ENCODE results near the gene NEU2.

Gene NEU2

DNA sequence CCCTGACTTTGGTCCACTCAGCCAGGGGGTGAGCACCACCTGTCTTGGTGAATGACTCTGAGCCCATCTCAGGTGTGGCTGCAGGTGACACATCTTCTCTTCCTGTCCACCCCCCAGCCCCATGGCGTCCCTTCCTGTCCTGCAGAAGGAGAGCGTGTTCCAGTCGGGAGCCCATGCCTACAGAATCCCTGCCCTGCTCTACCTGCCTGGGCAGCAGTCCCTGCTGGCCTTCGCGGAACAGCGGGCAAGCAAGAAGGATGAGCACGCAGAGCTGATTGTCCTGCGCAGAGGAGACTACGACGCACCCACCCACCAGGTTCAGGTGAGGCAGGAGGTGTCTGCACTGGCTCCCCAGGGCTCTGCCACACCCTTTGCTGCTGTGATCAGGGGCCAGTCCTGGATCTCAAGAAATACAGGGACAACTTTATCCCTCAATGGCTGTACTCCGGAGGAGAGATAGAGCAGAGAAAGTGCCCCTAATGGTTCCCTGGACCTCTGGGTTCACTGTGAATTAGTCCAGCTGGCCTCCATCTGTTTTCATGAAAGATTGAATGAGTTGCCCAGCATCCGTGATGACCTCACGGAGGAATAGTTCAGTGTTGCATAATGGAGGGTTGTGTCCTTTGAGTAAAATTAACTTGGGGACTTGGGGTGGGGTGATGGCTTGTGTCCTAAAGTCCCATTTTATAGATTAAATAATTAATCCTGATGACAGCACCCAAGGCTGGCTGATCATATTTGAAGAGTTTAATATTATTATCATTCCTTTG, at the start of gene NEU2:
TSS of gene NEU2 (plus strand) at position 122 of the 770 bp plus-strand sequence. CDS start at position 122, 0 bp downstream.
- no peak for DNase-seq

DNA sequence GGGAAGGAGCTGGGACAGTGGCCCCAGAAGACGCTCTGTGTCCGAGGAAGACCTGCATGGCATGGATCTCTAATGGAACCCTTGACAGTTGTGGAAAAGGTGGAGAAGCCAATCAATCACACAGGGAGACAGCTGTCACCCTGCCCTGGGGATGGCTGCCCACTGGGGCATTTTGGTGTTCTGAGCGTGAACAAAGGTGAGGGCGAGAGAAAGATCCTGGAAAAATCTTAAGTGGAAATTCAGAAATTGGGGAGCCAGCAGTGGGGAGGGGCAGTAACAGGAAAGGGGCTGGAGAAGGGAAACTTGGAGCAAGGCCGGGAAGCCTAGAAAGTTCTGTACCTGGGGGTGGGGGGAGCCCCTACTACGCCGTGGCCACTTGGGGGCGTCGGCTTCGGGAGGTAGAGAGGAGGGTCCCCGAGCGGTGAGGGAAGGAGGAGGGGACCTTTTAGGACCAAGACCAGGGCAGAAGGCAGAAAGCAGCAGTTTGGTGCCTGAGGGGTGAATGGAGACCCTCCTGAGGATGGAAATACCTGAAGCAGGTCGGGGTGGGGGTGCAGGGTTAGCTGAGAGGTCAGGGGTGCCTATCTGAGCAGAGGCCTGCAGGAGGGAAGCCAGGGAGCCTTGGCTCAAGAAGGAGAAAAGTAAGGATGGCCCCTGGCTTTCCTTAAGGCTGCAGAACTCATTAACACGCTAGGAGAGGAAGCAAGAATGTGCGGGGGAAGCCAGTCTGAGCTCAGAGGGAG, 49.4 kb upstream of the NEU2 start:
- no peak for DNase-seq

GRCh38 chr2:232983669-232984140, 48.8 kb upstream of the NEU2 start:
- DNase-seq, result no peak

DNA sequence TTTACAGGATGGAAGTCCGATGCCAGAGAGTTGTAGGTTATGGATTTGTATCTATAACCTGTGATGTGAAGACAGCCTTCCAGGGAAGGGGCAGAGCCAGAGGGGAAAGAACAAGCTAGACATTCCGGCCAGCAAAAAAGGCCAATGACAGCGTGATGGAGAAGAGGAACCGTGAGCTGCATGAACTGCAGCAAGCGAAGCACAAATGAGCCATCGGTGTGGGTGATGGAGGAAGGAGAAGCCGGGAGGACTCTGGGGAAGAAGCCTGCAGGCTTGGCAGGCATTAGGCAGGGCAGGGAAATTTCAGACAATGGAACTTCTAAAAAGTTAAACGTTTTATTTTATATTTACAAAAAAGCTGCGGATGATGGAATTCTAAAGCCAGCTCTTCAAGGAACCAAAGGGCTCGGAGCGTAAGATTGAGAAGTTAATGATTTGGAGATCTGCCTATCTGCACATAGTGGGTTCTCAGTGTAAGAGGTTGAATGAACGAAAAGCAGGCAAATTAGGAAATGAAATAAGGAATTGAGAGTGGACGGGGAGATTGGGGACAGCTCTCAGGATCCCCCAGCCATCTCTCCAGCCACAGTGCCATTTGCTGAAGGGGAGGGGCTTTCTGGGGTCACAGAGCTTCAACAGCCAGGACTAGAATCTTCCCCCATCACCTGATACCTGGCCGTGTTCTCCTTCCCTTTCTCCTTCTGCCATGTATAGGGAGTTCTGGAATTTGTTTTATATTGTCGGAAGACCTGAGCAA, 47.8 kb upstream of the NEU2 start:
- no peak for DNase-seq

GRCh38 chr2:232986155-232986554, 46.3 kb upstream of the NEU2 start:
- no peak for DNase-seq

DNA sequence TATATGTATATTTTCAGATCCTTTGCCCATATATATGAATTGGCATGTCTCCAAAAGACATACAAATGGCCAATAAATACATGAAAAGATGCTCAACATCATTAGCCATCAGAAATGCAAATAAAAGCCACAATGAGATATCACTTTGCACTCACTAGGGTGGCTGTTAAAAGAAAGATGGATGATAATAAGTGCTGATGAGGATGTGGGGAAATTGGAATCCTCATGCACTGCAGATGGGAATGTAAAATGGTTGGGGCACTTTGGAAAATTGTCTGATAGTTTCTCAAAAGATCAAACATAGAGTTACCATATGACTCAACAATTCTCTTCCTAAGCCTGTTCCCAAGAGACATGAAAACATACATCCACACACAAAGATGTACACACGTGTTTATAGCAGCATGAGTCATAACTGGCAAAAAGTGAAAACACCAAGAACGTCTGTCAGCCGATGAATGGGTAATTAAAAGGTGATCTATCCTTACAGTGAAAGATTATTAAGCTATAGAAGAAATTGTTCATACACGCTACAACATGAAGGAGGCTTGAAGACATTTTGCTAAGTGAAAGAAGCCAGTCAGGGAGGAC, 39.1 kb upstream of the NEU2 start:
- DNase-seq, result no peak

DNA sequence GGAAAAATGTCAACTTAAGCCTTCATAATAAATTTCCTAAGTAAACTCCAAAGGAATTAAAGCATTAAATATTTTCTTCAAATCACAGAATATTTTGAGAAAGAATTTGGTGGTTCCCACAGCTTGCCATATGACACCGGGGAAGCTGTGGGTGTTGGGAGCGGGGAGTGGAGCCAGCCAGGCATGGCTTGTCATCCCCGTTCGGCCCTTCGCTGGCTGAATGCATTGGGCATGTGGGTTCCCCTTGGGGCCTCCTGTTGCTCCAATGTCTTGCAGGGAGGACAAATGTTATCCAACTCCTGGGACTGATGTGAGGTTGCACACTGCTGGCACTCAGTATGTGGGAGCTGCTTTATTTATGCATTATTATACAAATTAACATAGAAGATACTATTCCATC, 38.0 kb upstream of the NEU2 start:
- no peak for DNase-seq

DNA sequence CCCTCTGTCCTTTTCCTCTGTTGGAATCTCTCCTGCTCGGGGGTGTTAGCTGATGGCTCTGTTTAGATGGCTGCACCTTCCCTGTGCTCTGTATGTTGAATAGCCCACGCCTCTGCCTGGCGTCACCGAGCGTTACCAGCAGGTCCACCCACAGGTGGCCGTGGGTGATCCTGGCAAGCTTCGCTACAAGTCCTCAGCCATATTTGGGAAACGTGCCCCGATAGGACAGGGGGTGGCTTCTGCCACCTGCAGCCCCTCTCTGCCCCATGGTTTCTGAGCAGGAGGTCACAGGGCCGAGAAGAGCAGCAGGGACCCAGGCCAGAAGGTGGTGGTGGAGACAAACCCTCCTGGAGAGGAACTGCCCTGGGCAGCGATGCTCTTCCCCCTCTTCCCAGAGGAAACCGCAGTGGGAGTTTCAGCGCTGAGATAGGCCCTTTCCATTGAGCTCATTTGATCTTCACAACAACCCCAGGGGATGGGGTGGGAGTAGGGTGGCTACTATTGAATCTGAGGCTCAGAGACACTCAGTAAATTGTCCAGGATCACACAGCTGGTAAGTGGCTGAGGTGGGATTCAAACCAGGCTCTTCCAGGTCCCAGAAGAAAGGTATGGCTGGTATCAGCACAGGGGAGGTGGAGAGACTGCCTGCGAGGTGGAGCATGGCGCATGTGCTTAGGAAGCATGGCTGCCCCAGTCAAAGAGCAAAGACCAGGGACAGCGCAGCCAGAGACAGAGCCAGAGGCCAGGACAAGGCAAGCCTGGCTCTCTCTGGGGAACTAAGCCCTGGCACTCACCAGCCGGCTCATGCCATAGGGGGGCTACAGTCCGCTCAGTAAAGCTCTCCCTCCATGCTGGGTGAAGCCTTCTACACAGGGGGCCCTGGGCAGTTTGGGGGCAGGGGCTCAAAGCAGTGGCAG, 34.5 kb upstream of the NEU2 start:
- DNase-seq, result no peak

DNA sequence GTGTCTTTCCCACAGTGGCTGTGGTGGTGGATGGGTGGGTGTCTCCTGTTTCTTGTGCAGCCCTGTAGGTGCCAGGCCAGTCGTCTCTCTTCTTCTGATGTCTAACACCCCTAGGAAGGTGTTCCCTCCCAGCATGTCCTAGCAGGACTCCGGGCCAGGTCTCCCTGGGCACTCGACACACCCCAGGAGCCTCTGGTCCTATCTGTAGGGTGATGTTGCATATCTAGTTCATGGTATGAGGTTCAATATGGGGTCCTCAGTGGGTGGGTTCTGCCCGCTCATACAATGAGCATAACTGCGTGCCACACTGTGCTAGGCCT, 33.8 kb upstream of the NEU2 start:
- DNase-seq, result no peak

DNA sequence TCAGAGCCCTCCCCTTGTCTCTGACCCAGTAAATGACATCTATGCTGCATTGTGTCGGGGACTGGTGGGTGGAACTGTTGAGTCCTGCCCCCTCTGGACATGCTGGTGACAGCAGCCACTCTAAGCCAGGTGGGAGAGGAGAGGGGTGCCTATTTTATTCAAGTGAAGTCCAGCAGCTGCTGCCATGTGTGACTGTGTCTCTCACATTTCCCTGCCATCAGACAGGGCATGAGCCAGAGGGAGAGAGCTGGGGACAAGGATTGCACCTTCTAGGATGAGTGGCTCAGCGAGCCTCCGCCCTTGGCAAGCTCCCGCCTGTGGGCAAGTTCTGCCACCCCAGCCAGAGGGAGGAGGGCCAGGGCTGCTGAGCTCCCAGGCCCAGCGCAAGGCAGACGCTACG, 33.1 kb upstream of the NEU2 start:
- no peak for DNase-seq

DNA sequence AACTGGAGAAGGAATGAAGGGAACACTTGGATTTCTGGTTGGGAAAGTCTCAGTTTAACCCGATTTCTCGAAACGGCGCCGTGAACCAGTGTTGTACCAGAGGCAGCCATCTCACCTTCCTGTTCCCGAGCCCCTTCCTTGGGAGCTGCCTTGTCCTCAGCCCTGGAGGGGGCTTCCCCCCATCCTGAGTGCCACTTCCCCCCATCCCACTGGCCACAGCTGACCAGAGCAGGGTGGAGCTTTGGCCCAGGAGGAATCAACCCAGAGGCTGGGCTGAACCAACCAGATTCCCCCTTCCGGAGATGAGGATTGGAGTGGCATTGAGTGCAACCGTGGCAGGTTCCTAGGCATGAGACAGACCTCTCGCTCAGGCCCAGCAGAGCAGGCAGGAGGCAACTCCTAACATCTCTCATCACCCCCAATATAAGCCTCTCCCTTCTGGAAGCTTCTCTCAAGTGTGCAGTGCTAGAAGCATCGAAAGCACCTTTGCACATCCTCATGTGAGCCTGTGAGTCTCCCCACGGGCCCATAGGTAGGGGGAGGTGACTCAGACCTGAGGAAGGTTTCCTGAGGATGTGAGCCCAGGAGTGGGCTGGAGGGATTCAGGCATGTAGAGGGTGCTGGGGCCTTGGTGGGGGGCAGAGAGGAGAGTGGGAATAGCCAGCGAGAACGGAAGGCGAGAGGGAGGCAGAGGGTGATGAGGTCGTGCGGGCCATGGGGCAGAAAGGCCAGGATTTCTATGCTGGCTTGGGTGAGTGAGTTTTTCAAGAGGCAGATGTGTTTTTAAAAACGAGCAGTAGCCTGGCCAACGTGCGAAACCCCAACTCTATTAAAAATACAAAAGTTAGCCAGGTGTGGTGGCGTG, 31.4 kb upstream of the NEU2 start:
- DNase-seq, result no peak

DNA sequence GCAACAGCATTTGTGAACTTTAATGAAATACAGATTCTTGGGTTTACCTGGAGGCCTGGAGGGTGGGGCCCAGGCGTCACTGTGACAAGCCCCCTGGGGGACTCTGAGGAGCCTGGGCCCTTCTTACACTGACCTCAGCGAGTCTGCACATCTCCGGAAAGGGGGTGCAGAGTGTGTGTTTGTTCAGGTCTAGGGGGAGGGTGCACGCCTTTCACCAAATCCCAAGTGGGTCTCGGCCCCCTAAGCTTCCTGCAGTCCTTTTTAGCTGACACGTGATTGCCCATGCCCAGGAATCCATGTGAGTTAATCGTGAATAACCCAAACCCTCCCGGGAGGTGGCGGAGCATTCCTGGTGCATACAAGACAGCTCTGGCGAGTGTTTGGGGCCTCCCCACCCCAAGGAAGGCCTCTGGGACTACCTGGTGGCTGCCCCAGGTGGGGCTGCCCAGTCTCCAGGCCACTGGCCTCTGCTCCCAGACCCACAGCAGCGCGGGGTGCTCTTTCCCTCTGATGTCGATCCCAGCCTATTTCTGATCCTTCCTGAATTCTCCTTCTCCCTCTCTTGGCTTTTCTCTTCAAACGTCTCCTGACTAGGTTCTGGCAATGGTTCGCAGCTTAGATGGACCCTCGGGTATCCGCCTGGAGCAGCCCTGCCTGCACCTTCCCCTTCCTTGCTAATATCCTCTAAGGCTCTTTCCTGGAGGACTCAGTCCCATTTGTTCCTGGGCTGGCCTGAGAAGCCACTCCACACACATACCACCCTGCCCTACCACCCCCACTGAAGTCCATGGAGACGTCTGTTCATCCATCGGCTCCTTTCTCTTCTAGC, 29.4 kb upstream of the NEU2 start:
- no peak for DNase-seq

DNA sequence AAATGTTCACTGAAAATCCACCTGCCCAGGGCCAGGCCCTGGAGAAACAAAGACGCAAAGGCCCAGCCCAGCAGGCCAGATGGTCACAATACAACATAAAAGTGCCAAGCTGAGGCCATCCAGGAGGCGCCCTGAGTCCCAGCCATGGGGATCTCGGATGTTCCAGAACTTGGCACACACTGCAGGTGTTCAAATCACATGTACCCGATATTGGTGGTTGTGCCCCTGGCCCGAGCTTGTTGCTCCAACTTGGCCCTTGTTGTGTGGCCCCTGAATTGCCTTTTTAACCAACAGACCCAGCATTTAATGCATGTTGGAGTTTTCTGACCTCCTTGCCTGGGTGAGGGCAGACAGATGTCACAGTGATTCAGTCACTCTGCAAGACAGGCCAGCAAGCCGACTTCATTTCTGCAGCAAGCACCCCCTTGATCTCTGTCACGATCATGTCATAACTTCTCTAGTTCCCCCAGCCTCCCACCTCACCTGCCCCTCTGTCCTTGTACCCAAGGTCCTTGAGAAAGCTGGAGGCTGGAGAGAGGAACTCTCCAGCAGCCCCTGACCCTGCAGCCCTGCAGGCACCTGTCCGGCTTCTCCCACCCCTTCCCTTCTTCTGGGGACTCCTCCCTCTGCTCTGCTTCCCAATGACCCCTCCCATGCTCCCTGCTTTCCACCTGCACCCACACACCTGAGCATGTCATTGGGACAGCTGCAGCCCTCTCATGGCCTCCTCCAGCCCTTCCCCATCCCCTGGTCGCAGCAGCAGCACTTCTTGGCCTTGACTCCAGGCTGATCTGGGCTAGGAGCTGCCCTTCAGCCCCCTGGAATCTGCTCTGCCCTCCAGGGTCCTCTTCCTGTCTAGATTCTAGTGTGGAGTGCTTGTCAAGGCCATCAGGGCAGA, 28.6 kb upstream of the NEU2 start:
- no peak for DNase-seq

GRCh38 chr2:233005096-233005495, 27.4 kb upstream of the NEU2 start:
- DNase-seq, result no peak

DNA sequence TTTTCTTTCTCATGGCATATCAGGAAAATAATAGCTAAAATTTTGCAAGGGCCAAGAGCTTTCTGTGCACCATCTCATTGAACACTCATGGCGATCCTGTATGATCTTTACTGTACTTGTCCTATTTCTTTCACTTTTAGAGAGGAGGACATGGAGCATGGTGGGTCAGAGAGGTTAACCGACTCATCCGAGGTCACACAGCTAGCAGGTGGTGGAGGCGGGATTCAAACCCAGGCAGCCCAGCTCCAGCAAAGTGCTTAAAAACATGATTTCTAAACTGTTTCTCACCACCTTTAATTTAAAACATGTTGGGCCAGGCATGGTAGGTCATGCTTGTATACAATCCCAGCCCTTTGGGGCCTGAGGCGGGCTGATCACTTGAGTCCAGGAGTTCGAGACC, 25.8 kb upstream of the NEU2 start:
- no peak for DNase-seq

DNA sequence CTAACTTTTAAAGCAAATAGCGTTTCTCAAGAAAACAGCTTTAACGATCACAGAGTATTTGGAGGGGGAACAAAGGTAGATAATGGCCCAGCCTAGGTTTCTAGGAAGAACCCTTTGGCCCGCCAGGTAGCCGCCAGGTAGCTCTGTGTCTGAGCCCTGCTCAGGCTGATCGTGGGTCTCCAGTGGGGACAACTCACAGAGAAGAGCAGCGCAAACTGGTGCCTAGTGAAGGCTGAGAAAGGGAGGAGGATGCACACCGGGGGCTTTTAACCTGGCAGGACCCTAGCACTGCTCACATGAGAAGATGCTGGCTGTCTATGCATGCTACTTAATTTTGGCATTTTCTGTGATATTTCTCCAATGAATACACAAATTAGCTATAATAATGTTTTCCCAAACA, 25.2 kb upstream of the NEU2 start:
- DNase-seq, result no peak

GRCh38 chr2:233007739-233008138, 24.7 kb upstream of the NEU2 start:
- no peak for DNase-seq

DNA sequence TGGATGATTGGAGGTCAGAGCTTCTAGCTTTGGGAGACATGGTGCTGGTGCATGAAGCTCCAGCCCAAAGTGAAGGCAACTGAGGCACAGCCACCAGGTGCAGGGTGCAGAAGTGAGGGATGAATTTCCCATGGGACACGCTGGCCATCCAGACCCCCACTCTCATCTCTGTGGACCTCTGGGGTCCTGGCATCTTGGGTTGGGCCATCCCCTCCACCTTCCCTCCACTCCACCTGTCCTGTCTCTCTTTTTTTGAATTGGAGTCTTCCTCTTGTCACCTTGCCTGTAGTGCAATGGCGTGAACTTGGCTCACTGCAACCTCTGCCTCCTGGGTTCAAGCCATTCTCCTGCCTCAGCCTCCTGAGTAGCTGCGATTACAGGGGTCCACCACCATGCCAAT, 22.8 kb upstream of the NEU2 start:
- DNase-seq, result no peak

GRCh38 chr2:233010569-233011267, 21.8 kb upstream of the NEU2 start:
- no peak for DNase-seq

Measured in activated naive CD4-positive, alpha-beta T cell (primary cell).